Astrocyte (in vitro differentiated cells and primary cell): ENCODE results near the gene EGFL7. TPM values are rescaled to one million over a fixed set of nuclear protein-coding genes. Genes with fewer than 3 reads are reported as not detected.

ENCODE experiments used
- DNase-seq: peaks from one replicate; pipeline ENCODE4 v3.0.0-alpha.2; 2010; ENCODE audit warnings: low read depth
- FAIRE-seq: peaks from 2 replicates; lab custom pipeline; 2011; peaks lifted over from hg19 to GRCh38; lab: Jason Lieb, UNC
- H2AFZ ChIP-seq: 2 replicates; pipeline ENCODE4 v1.6.0; 2012; ENCODE audit warnings: low read depth, low read length, inconsistent platforms
- H3K27ac ChIP-seq: 2 replicates; pipeline ENCODE4 v1.5.1; 2011; ENCODE audit warnings: low read depth, low read length, inconsistent platforms
- H3K27me3 ChIP-seq: 2 replicates; pipeline ENCODE4 v1.6.0; 2011; ENCODE audit warnings: low read length, inconsistent platforms; ENCODE audit not compliant: insufficient read depth
- H3K36me3 ChIP-seq: 2 replicates; pipeline ENCODE4 v1.5.1; 2011; ENCODE audit warnings: low read length, inconsistent platforms; ENCODE audit not compliant: insufficient read depth
- H3K4me1 ChIP-seq: 2 replicates; pipeline ENCODE4 v1.5.1; 2011; ENCODE audit warnings: low read length, inconsistent platforms; ENCODE audit not compliant: insufficient read depth
- H3K4me2 ChIP-seq: 2 replicates; pipeline ENCODE4 v1.6.0; 2012; ENCODE audit warnings: low read length, inconsistent platforms
- H3K4me3 ChIP-seq: 2 replicates; pipeline ENCODE4 v1.5.1; 2011; ENCODE audit warnings: low read depth, mild to moderate bottlenecking, low read length, inconsistent platforms; ENCODE audit not compliant: insufficient read depth
- H3K79me2 ChIP-seq: 2 replicates; pipeline ENCODE4 v1.6.0; 2012; ENCODE audit warnings: mild to moderate bottlenecking, low read length, inconsistent platforms; ENCODE audit not compliant: insufficient read depth
- H3K9ac ChIP-seq: 2 replicates; pipeline ENCODE4 v1.6.0; 2012; ENCODE audit warnings: mild to moderate bottlenecking, low read length, inconsistent platforms
- H3K9me3 ChIP-seq: 2 replicates; pipeline ENCODE4 v1.5.1; 2012; ENCODE audit warnings: low read depth, mild to moderate bottlenecking, low read length, inconsistent platforms; ENCODE audit not compliant: insufficient read depth
- H4K20me1 ChIP-seq: 2 replicates; pipeline ENCODE4 v1.6.0; 2012; ENCODE audit warnings: low read length, inconsistent platforms; ENCODE audit not compliant: insufficient read depth
- H3K27ac Mint-ChIP-seq: one replicate; pipeline ENCODE4 v1.8.0; 2021; ENCODE audit warnings: mild to moderate bottlenecking, mixed read lengths; ENCODE audit not compliant: unreplicated experiment
- H3K27me3 Mint-ChIP-seq: one replicate; pipeline ENCODE4 v1.8.0; 2021; ENCODE audit warnings: low read depth, mixed read lengths; ENCODE audit not compliant: unreplicated experiment
- H3K36me3 Mint-ChIP-seq: one replicate; pipeline ENCODE4 v1.8.0; 2021; ENCODE audit warnings: low read depth, mixed read lengths; ENCODE audit not compliant: unreplicated experiment
- H3K4me1 Mint-ChIP-seq: one replicate; pipeline ENCODE4 v1.8.0; 2021; ENCODE audit warnings: low read depth, mixed read lengths; ENCODE audit not compliant: unreplicated experiment
- H3K4me3 Mint-ChIP-seq: one replicate; pipeline ENCODE4 v1.8.0; 2021; ENCODE audit warnings: mild to moderate bottlenecking, moderate library complexity, mixed read lengths; ENCODE audit not compliant: unreplicated experiment
- H3K9me3 Mint-ChIP-seq: one replicate; pipeline ENCODE4 v1.8.0; 2021; ENCODE audit warnings: mild to moderate bottlenecking, mixed read lengths; ENCODE audit not compliant: unreplicated experiment
- EZH2 ChIP-seq: IDR thresholded peaks from 2 replicates; pipeline ENCODE4 v1.6.1; 2012; ENCODE audit warnings: mild to moderate bottlenecking, low read length, inconsistent platforms; ENCODE audit not compliant: insufficient read depth
- total RNA-seq: library from RNA; stranded (reverse); gene quantifications from 2 replicates; pipeline ENCODE4 v1.2.1, GENCODE V29; 2021
- TF ChIP-seq, protein P1 (sequence below): IDR thresholded peaks from 2 replicates; pipeline ENCODE4 v1.5.1; 2011; ENCODE audit warnings: low read depth, mild to moderate bottlenecking, inconsistent platforms, low read length, moderate library complexity; ENCODE audit not compliant: insufficient read depth

The EGFL7 gene
- total RNA-seq, 1 donor from 2014 or later = 12.3 TPM

DNA sequence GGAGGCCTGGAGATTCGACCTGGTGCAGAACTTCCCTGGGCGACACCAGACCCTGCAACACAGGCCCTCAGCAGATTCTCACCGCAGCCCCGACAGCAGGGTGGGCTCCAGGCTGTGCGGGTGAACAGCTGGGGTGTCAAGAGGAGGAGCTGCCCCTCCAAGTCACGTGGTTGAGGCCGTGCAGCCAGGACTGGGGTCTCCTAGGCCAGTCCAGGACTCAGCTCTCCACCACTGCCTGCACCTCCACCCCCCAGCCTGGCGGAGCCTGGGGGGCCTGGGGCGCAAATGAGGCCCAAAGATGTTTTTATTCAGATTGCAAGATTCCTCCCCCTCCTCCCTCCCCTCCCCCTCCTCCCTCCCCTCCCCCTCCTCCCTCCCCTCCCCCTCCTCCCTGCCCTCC is 33.8 kb downstream of the EGFL7 start:
- Mint-ChIP-seq H3K4me3 (no peak overlapping the region), H3K27ac (no peak overlapping the region), H3K4me1 (peaks cover 8% of the 10 kb centered on the region), H3K27me3 (peaks cover 15% of the 10 kb centered on the region), H3K36me3 (no peaks in the 10 kb centered on the region), H3K9me3 (no peaks in the 10 kb centered on the region)
- H3K9me3 ChIP-seq = no peaks in the 10 kb centered on the region
- no peaks in the 10 kb centered on the region for H3K79me2 ChIP-seq
- no peaks in the 10 kb centered on the region for H3K36me3 ChIP-seq
- H3K9ac ChIP-seq = no peak overlapping the region
- H3K27ac ChIP-seq = no peak overlapping the region
- no peak for DNase-seq
- H3K4me1 ChIP-seq = no peaks in the 10 kb centered on the region
- no peak for FAIRE-seq
- no peak overlapping the region for H2AFZ ChIP-seq
- peaks cover 3% of the 10 kb centered on the region for H3K27me3 ChIP-seq
- TF ChIP-seq, protein P1, sequence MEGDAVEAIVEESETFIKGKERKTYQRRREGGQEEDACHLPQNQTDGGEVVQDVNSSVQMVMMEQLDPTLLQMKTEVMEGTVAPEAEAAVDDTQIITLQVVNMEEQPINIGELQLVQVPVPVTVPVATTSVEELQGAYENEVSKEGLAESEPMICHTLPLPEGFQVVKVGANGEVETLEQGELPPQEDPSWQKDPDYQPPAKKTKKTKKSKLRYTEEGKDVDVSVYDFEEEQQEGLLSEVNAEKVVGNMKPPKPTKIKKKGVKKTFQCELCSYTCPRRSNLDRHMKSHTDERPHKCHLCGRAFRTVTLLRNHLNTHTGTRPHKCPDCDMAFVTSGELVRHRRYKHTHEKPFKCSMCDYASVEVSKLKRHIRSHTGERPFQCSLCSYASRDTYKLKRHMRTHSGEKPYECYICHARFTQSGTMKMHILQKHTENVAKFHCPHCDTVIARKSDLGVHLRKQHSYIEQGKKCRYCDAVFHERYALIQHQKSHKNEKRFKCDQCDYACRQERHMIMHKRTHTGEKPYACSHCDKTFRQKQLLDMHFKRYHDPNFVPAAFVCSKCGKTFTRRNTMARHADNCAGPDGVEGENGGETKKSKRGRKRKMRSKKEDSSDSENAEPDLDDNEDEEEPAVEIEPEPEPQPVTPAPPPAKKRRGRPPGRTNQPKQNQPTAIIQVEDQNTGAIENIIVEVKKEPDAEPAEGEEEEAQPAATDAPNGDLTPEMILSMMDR = no peak
- no peak for TF ChIP-seq EZH2
- H4K20me1 ChIP-seq = no peaks in the 10 kb centered on the region
- no peak overlapping the region for H3K4me2 ChIP-seq
- no peak overlapping the region for H3K4me3 ChIP-seq

- Histone ChIP-seq H3K4me3 (no peak overlapping the region), H3K27ac (no peak overlapping the region), H3K36me3 (no peaks in the 10 kb centered on the region), H3K27me3 (peaks cover 5% of the 10 kb centered on the region), H4K20me1 (no peaks in the 10 kb centered on the region), H3K79me2 (no peaks in the 10 kb centered on the region), H3K4me1 (no peaks in the 10 kb centered on the region), H3K9ac (no peak overlapping the region), H3K9me3 (no peaks in the 10 kb centered on the region), H3K4me2 (no peak overlapping the region), H2AFZ (no peak overlapping the region)
- Mint-ChIP-seq H3K27ac (peak overlapping the region; percentile 53), H3K4me3 (peak overlapping the region; percentile 34), H3K4me1 (peaks cover 8% of the 10 kb centered on the region), H3K27me3 (peaks cover 17% of the 10 kb centered on the region), H3K9me3 (no peaks in the 10 kb centered on the region), H3K36me3 (no peaks in the 10 kb centered on the region)
- DNase-seq (no peak), FAIRE-seq (no peak)
- TF ChIP-seq EZH2 = no peak
- TF ChIP-seq, protein P1 = no peak
Observed at GRCh38 chr9:136697146-136697820, 34.6 kb downstream of the EGFL7 start.

GRCh38 chr9:136697821-136698526 is 35.3 kb downstream of the EGFL7 start:
- H3K4me1 Mint-ChIP-seq = peaks cover 7% of the 10 kb centered on the region
- Histone ChIP-seq H3K4me1 (no peaks in the 10 kb centered on the region), H3K4me3 (no peak overlapping the region), H2AFZ (no peak overlapping the region), H3K27ac (no peak overlapping the region), H3K27me3 (peaks cover 5% of the 10 kb centered on the region), H3K9me3 (no peaks in the 10 kb centered on the region), H4K20me1 (no peaks in the 10 kb centered on the region), H3K36me3 (no peaks in the 10 kb centered on the region), H3K9ac (no peak overlapping the region), H3K4me2 (no peak overlapping the region), H3K79me2 (no peaks in the 10 kb centered on the region)
- H3K27ac Mint-ChIP-seq = no peak overlapping the region
- no peaks in the 10 kb centered on the region for H3K36me3 Mint-ChIP-seq
- peaks cover 14% of the 10 kb centered on the region for H3K27me3 Mint-ChIP-seq
- no peak overlapping the region for H3K4me3 Mint-ChIP-seq
- no peak for TF ChIP-seq EZH2
- TF ChIP-seq, protein P1 = no peak
- FAIRE-seq (no peak), DNase-seq (no peak)
- no peaks in the 10 kb centered on the region for H3K9me3 Mint-ChIP-seq
